A673 (cell line): ENCODE measurements around the gene A4GNT.

ENCODE experiments used
- EZH2 ChIP-seq: fragments of 200-600 bp; sonication (generic); IDR thresholded peaks from 2 replicates; pipeline ENCODE4 v1.6.1; 2017; ENCODE audit warnings: borderline replicate concordance, low read depth, mild to moderate bottlenecking, mixed read lengths, antibody characterized with exemption, low read length; ENCODE audit not compliant: poor library complexity, severe bottlenecking
- TF ChIP-seq, protein P1 (sequence below): fragments of 300-800, 200-600 bp; sonication (generic); conservative IDR thresholded peaks from 2 replicates; pipeline ENCODE4 v1.5.1; 2017; ENCODE audit warnings: low read depth, mild to moderate bottlenecking, antibody characterized with exemption, low read length, moderate library complexity, mixed read lengths

DNA sequence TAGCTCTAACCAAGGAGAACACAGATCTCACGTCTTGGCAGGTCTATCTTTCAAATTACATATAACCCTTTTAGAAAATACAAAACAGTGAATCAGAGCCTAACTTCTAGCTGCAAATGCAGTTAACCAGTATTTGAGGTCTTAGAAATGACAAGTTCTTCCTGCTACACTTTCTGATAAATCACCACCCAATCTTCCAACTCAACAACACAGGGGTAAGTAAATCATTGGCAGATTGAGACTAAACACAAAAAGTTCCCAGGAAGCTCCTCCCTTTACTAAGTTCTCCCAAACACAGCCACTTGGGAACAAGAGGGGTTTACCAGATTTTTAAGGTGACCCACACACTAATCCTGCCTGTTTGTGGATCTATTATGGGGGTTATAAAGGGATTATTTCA, at the start of gene A4GNT:
- no peak for TF ChIP-seq EZH2
- TF ChIP-seq, protein P1, sequence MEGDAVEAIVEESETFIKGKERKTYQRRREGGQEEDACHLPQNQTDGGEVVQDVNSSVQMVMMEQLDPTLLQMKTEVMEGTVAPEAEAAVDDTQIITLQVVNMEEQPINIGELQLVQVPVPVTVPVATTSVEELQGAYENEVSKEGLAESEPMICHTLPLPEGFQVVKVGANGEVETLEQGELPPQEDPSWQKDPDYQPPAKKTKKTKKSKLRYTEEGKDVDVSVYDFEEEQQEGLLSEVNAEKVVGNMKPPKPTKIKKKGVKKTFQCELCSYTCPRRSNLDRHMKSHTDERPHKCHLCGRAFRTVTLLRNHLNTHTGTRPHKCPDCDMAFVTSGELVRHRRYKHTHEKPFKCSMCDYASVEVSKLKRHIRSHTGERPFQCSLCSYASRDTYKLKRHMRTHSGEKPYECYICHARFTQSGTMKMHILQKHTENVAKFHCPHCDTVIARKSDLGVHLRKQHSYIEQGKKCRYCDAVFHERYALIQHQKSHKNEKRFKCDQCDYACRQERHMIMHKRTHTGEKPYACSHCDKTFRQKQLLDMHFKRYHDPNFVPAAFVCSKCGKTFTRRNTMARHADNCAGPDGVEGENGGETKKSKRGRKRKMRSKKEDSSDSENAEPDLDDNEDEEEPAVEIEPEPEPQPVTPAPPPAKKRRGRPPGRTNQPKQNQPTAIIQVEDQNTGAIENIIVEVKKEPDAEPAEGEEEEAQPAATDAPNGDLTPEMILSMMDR, result no peak
